Endothelial cell of umbilical vein (primary cell): ENCODE measurements around the gene ALLC. TPM values are rescaled to one million over a fixed set of nuclear protein-coding genes. Genes with fewer than 3 reads are reported as not detected.

ENCODE experiments used
- BruUV-seq: library from RNA; stranded (reverse); fragments of 400-500 nt; replicated peaks from 2 replicates; lab custom pipeline; 2021; lab: Mats Ljungman, UMichigan
- CTCF ChIA-PET: fragments of 300-600, 350-600 bp; sonication (Branson Sonifier 250); formaldehyde crosslinking; loops from one replicate; lab custom pipeline; 2021; ENCODE audit warnings: antibody characterized with exemption, inconsistent platforms; lab: Charles Lee
- POLR2A ChIA-PET: fragments of 300-600, 350-600 bp; sonication (Branson Sonifier 250); formaldehyde crosslinking; loops from one replicate; lab custom pipeline; 2021; ENCODE audit warnings: antibody characterized with exemption, inconsistent platforms; lab: Charles Lee
- DNase-seq: peaks from one replicate; pipeline ENCODE4 v3.0.0-alpha.2; 2011; ENCODE audit warnings: low read depth, low spot score
- FAIRE-seq: peaks from 2 replicates; lab custom pipeline; 2011; peaks lifted over from hg19 to GRCh38; lab: Jason Lieb, UNC
- H2AFZ ChIP-seq: 2 replicates; pipeline ENCODE4 v1.6.0; 2012; ENCODE audit warnings: low read depth, low read length, control low read depth, inconsistent platforms
- H3K27ac ChIP-seq: 2 replicates; pipeline ENCODE4 v1.5.1; 2011; ENCODE audit warnings: low read depth, mild to moderate bottlenecking, control low read depth, low read length, moderate library complexity; ENCODE audit not compliant: insufficient read depth
- H3K27me3 ChIP-seq, 2 experiments: 2 replicates each; pipeline versions ENCODE4 v1.6.0 to v1.6.1; 2011; ENCODE audit warnings: low read length in 2 of 2, mixed read lengths in 1 of 2; ENCODE audit not compliant: control insufficient read depth in 2 of 2, insufficient read depth in 2 of 2
- H3K36me3 ChIP-seq, 2 experiments: 2 replicates in 1 of 2; 3 replicates in 1 of 2; pipeline ENCODE4 v1.5.1; 2011; ENCODE audit warnings: low read length in 2 of 2, mild to moderate bottlenecking in 1 of 2, moderate library complexity in 1 of 2; ENCODE audit not compliant: control insufficient read depth in 2 of 2, insufficient read depth in 2 of 2; ENCODE audit errors: extremely low read depth in 1 of 2
- H3K4me1 ChIP-seq: 3 replicates; pipeline ENCODE4 v1.5.1; 2011; ENCODE audit warnings: mild to moderate bottlenecking, low read length; ENCODE audit not compliant: control insufficient read depth, insufficient read depth; ENCODE audit errors: extremely low read depth
- H3K4me2 ChIP-seq: 2 replicates; pipeline ENCODE4 v1.6.1; 2011; ENCODE audit warnings: low read length, control low read depth, mixed read lengths; ENCODE audit not compliant: insufficient read depth
- H3K4me3 ChIP-seq, 3 experiments: fragments of 200-600 bp in 1 of 3; sonication (generic), shearing (Covaris generic) in 1 of 3; replicated peaks in 1 of 3; 2 replicates each; pipeline ENCODE4 v1.5.1; 2011 to 2016; ENCODE audit warnings: control low read depth in 3 of 3, low read length in 3 of 3, mild to moderate bottlenecking in 2 of 3, inconsistent platforms in 1 of 3, low read depth in 1 of 3, moderate library complexity in 1 of 3; ENCODE audit not compliant: insufficient read depth in 1 of 3
- H3K79me2 ChIP-seq: 2 replicates; pipeline ENCODE4 v1.6.0; 2012; ENCODE audit warnings: low read length, inconsistent platforms; ENCODE audit not compliant: control insufficient read depth, insufficient read depth
- H3K9ac ChIP-seq: replicated peaks from 2 replicates; pipeline ENCODE3; 2011; ENCODE audit warnings: low read length, control low read depth; ENCODE audit not compliant: insufficient read depth; ENCODE audit errors: extremely low read depth
- H3K9me1 ChIP-seq: replicated peaks from 3 replicates; pipeline ENCODE4 v1.6.0; 2011; ENCODE audit warnings: mild to moderate bottlenecking, low read length; ENCODE audit not compliant: control insufficient read depth, insufficient read depth; ENCODE audit errors: extremely low read depth
- H3K9me3 ChIP-seq: replicated peaks from 2 replicates; pipeline ENCODE4 v1.5.1; 2012; ENCODE audit warnings: low read length, inconsistent platforms; ENCODE audit not compliant: control insufficient read depth, insufficient read depth
- H4K20me1 ChIP-seq: replicated peaks from 2 replicates; pipeline ENCODE3; 2011; ENCODE audit warnings: mild to moderate bottlenecking, low read length; ENCODE audit not compliant: control insufficient read depth, insufficient read depth; ENCODE audit errors: extremely low read depth
- EZH2 ChIP-seq: IDR thresholded peaks from 2 replicates; pipeline ENCODE4 v1.6.1; 2012; ENCODE audit warnings: borderline replicate concordance, low read depth, mild to moderate bottlenecking, moderate library complexity, low read length, inconsistent platforms; ENCODE audit not compliant: severe bottlenecking
- FOS ChIP-seq: IDR thresholded peaks from 2 replicates; pipeline ENCODE4 v1.6.1; 2011; ENCODE audit warnings: mild to moderate bottlenecking, low read length, moderate library complexity, borderline replicate concordance; ENCODE audit not compliant: insufficient read depth
- JUN ChIP-seq: IDR thresholded peaks from 2 replicates; pipeline ENCODE4 v1.6.1; 2011; ENCODE audit warnings: borderline replicate concordance, low read depth; ENCODE audit not compliant: insufficient read length, insufficient read depth
- MYC ChIP-seq: IDR thresholded peaks from one replicate; pipeline ENCODE4 v1.6.1; 2011; ENCODE audit warnings: mild to moderate bottlenecking, low read depth, low read length
- POLR2A ChIP-seq: IDR thresholded peaks from 2 replicates; pipeline ENCODE4 v1.6.1; 2012; ENCODE audit warnings: low read depth, mild to moderate bottlenecking, control low read depth, low read length
- POLR2AphosphoS5 ChIP-seq: IDR thresholded peaks from 2 replicates; pipeline ENCODE4 v1.6.1; 2012; ENCODE audit warnings: low read depth, mild to moderate bottlenecking, control low read depth, low read length, moderate library complexity; ENCODE audit not compliant: insufficient read depth
- dilution Hi-C: fragments of 300-500 bp; cut with MboI; formaldehyde crosslinking; loops from one replicate; pipeline ENCODE4 v1.15.0; 2019; ENCODE audit warnings: low sequenced_read_pairs; ENCODE audit not compliant: extremely low pct_ligation_motif_present
- intact Hi-C: fragments of 100-400 bp; cut with micrococcal nuclease; formaldehyde crosslinking; loops from one replicate; pipeline ENCODE4 v1.10.0; 2022
- polyA plus RNA-seq, 4 experiments: library from polyadenylated mRNA; depleted of rRNA in 3 of 4; stranded (reverse) in 3 of 4; unstranded in 1 of 4; fragments of >200 nt; gene quantifications; 2 replicates each; pipeline versions ENCODE4 v1.2.1 to v1.2.3, GENCODE V29; 2011 to 2012; ENCODE audit warnings: missing spikeins in 1 of 4
- total RNA-seq: library from RNA; stranded (reverse); gene quantifications from 2 replicates; pipeline ENCODE4 v1.2.3, GENCODE V29; 2021
- TF ChIP-seq, protein P1 (sequence below): IDR thresholded peaks from 2 replicates; pipeline ENCODE4 v1.6.1; 2011; ENCODE audit not compliant: insufficient read depth, insufficient read length

ALLC gene
- total and polyA plus RNA-seq, 2 donors (not counting 3 experiments of a cell fraction or from before 2014, with no cell fraction given): not detected

DNA sequence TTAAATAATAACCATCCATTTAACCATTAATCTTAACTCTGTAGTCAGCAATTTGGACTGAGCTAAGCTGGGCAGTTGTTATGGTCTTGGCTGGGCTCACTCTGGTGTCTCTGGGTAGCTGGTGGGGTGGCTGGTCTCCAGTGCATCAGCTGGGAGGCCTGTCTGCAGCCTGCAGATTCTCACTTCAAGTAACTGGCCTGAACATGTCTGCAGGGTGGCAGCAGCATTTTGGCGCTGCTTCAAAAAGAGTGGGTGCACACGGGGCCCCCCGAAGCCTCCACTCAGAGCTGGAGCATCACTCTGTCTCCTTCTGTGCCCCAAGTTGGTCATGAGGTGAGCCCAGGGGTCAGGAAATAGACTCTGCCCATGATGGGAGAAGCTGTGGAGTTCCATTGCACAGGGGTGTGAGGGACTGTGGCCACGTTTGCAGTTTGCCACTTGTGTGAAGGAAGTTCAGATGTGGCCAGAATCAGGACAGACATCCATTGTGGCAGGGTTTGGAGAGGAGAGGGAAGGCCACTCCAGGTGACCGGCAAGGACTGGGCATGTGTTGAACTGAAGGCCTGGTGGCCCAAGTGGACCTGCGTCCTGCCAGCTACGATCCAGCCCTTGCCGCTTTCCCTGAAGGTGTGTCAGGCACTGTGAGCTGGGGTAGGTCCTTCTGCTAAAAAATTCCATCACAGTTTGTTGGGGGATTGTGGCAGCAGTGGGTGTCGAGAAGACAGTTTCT, 4.9 kb upstream of the ALLC start:
- BruUV-seq: no TSS peak
- H3K27ac ChIP-seq: no peak overlapping the region
- H3K4me2 ChIP-seq: no peak overlapping the region
- no peaks in the 10 kb centered on the region for H3K27me3 ChIP-seq
- ChIA-PET POLR2A (no interaction called here), CTCF (interaction anchor here (1.0 to 4.1 kb wide), 2 partner anchors 204 to 230 kb away, joined by 3 to 41 read pairs; no protein-coding TSS in a partner anchor)
- H3K9me1 ChIP-seq: no peaks in the 10 kb centered on the region
- no peak overlapping the region for H2AFZ ChIP-seq
- no peak overlapping the region for H3K9ac ChIP-seq
- H3K4me3 ChIP-seq: no peak overlapping the region
- H3K36me3 ChIP-seq: no peaks in the 10 kb centered on the region
- no peaks in the 10 kb centered on the region for H4K20me1 ChIP-seq
- TF ChIP-seq MYC (no peak), POLR2A (no peak), JUN (no peak), FOS (no peak), EZH2 (no peak)
- TF ChIP-seq, protein P1, sequence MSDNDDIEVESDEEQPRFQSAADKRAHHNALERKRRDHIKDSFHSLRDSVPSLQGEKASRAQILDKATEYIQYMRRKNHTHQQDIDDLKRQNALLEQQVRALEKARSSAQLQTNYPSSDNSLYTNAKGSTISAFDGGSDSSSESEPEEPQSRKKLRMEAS: no peak
- peaks cover 2% of the 10 kb centered on the region for H3K4me1 ChIP-seq
- intact Hi-C loops (loop anchor here (5.0 kb wide), 2 partner anchors 76 to 351 kb away; partner anchors contain the start of gene RPS7), dilution Hi-C loops (no loop called here)
- H3K79me2 ChIP-seq: no peaks in the 10 kb centered on the region
- DNase-seq: no peak
- H3K9me3 ChIP-seq: no peaks in the 10 kb centered on the region
- FAIRE-seq: no peak

DNA sequence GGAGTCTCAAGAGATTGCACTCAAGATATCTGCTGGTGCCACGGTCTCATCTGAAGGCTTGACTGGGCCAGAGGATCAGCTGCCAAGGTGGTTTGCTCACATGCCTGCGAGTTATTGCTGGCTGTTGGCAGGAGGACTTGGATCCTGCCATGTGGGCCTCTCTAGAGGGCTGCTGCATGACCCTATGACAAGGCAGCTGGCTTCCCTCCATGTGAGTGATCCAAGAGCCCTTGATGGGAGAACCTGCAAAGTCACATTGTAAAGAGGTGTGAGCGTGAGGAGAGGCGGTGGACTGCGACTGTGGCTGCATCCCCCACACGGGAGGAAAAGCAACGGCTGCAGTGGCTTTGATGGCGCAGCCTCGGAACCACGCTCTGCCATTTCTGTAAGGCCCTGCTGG, 4.0 kb upstream of the ALLC start:
- Histone ChIP-seq H3K4me2 (no peak overlapping the region), H3K79me2 (no peaks in the 10 kb centered on the region), H2AFZ (no peak overlapping the region), H3K4me3 (no peak overlapping the region), H3K9ac (no peak overlapping the region), H3K9me3 (no peaks in the 10 kb centered on the region), H3K9me1 (no peaks in the 10 kb centered on the region), H3K27ac (no peak overlapping the region), H3K4me1 (peaks cover 2% of the 10 kb centered on the region), H3K27me3 (no peaks in the 10 kb centered on the region), H4K20me1 (no peaks in the 10 kb centered on the region), H3K36me3 (no peaks in the 10 kb centered on the region)
- no peak for DNase-seq
- dilution Hi-C loops: no loop called here
- TF ChIP-seq MYC: no peak
- TF ChIP-seq POLR2AphosphoS5: no peak
- POLR2A ChIA-PET: no interaction called here
- CTCF ChIA-PET: interaction anchor here (4.1 kb wide), 1 partner anchor 231 kb away, joined by 41 read pairs; no protein-coding TSS in a partner anchor
- intact Hi-C loops: loop anchor here (5.0 kb wide), 2 partner anchors 77 to 352 kb away; partner anchors contain the start of gene RPS7
- no TSS peak for BruUV-seq
- FAIRE-seq: no peak
